T follicular helper cell (primary cell): ENCODE measurements around the gene MLLT11.
"Not testable (repeated sequence)": the region's sequence is repeated elsewhere in the genome, so short reads cannot be mapped to it uniquely, and the experiment has no call there.

ENCODE experiments used
- DNase-seq: peaks from one replicate; pipeline ENCODE4 v3.0.0-alpha.2; 2020; ENCODE audit warnings: low read depth

MLLT11 gene

DNA sequence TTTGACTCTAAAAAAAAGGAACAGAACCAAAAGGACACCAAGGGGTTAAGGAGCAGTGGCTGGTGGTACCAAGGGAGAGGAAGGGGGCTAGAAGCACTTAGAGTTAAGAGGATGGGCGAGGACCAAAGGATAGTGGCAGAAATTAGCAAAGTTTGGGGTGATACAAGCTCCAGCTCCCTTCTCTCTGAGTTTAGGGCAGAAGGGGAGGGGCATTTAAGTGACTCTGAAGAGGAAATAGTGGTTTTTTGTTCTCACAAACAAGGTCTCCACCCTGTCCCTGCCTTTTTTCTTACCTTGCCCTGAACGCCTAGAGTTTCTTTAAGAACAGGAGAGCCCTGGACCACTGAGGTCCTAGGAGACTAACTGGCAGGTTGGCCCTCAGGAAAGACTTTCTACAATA lies 4.0 kb upstream of the MLLT11 start:
- no peak for DNase-seq

DNA sequence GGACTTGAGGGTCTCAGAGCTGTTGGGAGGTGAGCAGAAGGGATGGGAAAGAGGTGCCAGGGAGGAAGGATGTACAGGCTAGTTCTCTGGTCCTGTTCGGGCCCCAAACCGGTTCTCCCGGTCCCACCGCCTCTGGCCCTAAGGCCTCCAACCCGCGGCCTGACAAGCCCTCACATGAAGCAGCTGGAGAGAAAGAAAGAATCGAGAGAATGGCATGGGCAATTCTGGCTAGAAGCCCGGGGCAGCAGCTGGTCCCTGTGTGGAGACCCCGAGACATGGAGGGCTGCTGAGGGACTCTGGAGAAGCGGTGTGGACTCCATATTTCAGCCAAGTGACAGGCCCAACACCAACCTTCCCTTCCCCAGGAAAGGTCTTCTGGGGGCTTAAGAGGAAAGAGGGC lies 1.5 kb upstream of the MLLT11 start:
- DNase-seq = no peak

DNA sequence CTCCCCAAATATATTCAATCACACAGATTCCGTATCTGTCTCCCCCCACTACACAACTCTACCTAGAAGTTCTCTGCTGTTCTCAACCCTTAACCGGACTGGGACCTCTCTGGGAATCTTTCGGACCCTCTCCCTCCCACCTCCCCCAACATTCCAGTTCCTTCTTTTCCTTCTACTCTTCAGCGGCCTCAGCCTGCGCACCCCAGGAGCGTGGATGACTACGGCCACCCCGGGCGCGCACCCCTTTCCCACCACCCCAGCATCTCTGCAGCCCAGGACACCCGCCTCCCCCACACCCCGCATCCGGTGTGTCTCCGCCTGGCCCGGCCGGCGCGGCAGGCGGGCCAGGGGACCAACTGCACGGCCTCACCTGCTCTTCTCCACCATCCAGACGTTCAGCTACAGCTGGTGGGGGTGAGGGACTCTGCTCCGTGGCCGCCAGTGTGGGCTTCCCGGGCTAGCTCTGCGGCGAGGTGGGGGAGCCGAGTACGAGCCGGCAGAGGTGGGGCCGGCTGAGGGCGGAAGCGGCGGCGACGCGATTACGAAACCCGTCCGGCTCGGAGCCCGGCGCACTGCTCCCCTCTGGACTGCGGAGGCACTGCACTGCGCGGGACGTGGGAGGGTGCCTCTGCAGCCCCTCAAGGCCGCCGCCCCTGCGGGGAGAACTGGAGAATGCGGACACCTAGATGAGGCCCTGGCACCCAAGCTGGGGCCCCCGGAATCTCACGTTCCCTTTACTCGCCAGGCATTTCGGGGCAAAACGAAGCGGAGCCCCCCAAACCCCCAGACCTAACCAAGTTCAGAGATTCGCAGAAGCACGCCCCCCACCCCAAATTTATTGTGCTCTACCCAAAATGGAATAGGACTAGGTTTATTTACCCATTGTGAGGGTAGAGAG lies 839 bp upstream of the MLLT11 start, which contains the start of gene CDC42SE1:
TSS of gene CDC42SE1 (minus strand) at position 514 of the 898 bp plus-strand sequence. CDS start 3,892 bp downstream, outside the sequence.
- peak; percentile 72 for DNase-seq

DNA sequence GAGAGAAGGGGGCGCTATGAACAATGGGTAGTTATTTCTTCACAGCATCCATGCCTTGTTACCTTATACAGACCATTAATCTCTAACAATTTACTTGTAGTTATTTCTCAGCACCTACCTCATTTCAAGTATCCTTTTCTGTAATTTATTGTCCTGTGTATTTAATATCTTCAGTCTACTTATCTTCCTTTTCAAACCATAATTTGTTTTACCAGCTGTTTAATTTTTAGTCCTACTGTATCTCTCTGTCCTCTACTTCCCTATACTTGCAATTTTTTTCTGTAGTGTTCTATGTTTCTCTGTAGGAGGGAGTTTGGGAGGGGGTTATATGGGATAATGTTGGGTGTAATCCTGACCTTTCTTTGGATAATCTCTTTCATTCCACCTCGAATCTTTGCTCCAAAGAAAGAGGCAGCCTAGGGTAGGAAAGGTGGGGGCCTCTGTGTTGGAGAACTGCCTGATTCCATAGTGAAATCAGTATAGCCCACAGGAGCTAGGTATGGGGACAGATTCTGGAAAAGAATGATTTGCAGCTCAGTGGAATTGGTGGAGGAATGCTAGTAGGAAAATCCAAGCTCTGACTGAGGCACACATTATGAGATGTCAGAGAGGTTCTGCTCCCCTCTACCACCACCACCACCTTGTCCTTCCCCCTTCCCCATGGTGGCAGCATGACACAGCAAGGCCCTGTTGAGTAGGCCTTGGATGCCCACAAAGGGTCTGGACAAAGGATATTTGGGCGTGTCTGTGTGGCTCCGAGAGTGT lies 642 bp downstream of the MLLT11 start:
- no peak for DNase-seq

DNA sequence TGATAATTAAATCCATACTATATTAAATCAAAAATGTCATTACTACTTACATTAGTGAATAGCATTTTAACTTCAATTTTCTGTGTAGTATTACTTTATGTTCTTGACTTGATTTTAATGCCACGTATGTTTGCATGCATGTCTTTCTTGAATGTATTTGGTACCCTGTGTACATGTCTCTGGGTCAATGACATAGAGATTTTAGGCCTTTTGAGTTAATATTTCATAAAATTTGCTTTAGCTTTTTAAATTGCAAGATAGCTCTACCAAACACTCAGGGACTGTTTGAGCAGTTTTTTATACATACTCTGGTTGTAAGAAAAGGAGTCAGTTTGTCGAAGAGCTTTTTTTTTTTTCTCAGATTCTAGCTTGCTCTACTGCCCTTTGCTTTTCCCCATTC lies 1.5 kb downstream of the MLLT11 start:
- no peak for DNase-seq

DNA sequence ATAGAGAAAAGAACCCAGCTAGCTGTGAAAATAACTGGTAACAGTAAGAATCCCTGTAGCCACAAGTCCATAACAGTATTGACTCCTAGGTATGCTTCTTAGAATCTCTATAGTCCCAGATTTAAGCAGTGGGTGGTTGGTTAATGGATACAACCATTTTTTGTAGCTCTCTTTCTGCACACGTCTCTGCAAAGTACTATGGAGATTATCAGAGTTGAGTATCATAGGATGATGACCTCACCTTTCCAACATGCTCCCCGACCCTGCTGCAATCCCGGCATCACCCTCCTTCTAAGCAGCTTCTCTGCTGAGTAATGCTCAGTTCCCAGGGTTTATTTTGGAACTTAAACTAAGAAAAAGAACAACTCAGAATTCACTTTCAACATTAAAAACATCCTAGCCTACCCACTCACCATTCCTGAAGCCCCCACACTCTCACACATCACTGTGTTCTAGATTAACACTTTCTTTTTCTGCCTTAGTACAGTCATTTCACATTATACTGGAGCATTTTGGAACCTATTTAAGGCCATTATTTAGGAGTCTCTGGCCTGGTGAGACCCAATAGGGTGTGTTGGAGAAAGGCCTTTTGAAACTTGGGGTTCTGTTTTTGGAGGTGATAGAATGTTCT lies 2.7 kb downstream of the MLLT11 start:
- no peak for DNase-seq

DNA sequence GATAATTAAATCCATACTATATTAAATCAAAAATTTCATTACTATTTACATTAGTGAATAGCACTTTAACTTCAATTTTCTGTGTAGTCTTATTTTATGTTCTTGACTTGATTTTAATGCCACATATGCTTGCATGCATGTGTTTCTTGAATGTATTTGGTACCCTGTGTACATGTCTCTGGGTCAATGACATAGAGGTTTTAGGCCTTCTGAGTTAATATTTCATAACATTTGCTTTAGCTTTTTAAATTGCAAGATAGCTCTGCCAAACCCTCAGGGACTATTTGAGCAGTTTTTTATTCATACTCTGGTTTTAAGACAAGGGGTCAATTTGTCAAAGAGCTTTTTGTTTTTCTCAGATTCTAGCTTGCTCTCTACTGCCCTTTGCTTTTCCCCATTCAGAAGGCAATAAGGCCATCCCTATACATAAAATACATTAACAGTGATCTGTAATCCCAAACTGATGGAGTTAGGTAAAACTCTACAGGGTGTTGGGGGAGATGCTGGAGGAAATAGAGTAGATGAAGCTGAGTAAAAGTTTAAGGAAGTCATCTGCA lies 5.0 kb downstream of the MLLT11 start:
- no peak for DNase-seq

DNA sequence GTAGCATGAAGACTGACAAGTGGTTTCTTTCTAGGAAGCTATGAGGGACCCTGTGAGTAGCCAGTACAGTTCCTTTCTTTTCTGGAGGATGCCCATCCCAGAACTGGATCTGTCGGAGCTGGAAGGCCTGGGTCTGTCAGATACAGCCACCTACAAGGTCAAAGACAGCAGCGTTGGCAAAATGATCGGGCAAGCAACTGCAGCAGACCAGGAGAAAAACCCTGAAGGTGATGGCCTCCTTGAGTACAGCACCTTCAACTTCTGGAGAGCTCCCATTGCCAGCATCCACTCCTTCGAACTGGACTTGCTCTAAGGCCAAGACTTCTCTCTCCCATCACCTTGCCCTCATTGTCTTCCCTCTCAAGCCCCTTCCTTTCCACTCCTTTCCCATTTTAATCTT lies 7.0 kb downstream of the MLLT11 start:
- DNase-seq = no peak

DNA sequence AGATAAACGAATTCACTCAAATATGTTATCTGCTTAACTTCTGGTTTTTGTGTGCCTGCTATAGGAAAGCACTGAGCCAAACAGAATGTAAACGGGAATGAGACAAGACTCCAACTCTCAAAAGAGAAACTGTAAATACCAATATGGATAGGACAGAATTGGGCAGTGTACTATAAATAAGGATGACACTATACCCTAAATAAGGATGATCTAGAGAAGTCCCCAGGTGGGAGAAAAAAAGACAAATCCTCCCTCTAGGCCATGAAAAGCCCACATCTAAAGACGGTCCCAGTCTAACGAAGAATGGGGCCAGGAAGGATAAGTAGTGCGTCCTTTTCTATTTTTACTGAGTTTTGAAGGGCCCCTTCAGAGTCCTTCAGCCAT lies 8.9 kb downstream of the MLLT11 start:
- DNase-seq = no peak

DNA sequence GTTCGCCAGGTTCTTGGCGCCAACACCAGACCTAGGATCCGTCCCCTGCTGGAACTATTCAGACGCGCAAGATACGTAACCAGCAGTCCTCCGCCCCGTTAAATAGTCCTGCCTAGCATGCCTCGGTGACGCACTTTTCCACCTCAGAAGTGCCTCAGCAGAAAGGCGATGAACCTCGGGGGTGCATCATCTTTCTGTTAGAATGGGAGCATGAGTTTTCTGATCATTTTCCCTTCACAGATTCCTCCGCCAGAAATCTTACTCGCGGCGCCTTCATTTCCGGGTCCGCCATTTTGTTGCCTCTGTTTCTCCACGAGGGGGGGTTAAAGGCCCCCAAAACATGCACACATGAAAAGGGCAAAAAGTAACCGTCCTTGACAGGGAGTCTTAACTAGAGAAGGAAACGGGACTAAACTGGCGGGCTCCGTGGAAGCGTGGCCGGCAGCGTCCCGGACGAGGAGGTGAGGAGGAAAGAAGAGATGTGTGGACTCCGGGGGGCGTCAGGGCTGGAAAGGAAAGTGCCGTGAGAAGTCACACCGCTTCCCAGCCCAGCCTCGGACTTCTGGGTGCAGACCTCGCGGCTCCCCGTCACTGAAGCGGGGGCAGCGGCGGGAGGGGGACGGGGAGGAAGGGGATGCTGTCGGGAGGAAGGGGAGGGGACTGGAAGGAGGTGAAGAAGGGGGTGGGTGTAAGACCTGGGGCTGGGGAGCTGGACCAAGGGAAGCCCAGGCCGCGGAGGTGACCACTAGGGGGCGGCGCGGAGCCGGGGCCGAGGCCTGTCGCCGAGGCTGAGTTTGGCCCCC lies 10.5 kb downstream of the MLLT11 start, which contains the start of gene GABPB2:
TSS of gene GABPB2 (plus strand) at position 288 of the 803 bp plus-strand sequence. CDS start 17,429 bp downstream, outside the sequence.
- DNase-seq = peak; percentile 83

DNA sequence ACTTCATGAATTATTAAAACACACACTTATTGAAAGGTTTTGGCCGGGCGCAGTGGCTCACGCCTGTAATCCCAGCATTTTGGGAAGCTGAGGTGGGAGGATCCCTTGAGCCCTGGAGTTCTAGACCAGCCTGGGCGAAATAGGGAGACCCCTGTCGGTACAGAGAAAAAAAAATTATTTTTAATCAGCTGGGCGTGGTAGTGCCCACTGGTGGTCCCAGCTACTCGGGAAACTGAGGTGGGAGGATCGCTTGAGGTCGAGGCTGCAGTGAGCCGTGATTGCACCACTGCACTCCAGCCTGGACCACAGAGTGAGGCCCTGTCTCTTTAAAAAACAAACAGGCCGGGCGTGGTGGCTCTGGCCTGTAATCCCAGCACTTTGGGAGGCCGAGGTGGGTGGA lies 12.0 kb downstream of the MLLT11 start:
- DNase-seq = no peak

DNA sequence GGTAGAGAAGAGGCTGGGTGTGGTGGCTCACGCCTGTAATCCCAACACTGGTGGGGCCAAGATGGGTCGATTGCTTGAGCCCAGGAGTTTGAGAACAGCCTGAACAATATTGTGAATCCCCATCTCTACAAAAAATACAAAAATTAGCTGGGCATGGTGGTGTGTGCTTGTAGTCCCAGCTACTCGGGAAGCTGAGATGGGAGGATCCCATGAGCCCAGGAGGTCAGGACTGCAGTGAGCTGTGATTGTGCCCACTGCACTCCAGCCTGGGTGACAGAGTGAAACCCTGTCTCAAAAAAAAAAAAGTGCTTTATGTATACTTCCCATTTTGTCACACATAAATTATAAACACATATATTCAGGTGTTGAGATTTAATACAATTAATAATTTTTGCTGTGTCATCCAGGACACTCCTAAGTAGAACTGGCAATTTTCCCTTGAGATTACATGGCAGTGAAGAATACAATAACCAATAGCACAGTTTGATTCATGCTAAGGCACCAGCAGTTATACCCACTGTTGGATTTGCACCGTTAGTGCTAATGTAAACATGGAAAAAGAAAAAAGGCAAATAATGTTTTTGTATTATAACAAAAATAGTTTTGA lies 25.9 kb downstream of the MLLT11 start:
- DNase-seq = no peak

DNA sequence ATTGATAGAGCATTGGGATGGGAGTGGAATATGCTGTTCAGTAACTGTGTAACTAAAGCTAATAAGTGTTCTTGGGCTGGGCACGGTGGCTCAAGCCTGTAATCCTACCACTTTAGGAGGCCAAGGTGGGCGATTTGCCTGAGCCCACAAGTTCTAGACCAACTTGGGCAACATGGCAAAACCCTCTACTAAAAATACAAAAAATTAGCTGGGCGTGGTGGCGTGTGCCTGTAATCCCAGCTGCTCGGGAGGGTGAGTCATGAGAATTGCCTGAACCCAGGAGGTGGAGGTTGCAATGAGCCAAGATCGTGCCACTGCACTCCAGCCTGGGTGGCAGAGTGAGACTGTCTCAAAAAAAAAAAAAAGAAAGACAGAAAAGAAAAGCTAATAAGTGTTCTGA lies 37.2 kb downstream of the MLLT11 start:
- not testable (repeated sequence) for DNase-seq

DNA sequence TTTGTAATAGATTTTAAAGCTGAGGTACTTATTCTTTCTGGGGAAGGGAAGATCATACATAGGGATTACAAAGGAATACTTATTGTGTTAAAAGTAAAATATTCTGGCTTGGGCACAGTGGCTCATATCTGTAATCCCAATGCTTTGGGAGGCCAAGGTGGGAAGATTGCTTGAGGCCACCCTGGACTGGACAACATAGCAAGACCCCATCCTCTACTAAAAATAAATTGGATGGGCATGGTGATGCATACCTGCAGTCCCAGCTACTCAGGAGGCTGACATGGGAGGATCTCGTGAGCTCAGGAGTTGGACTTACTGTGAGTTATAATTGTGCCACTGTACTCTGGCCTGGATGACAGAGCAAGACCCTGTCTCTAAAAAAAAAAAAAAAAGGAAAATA lies 37.9 kb downstream of the MLLT11 start:
- no peak for DNase-seq

DNA sequence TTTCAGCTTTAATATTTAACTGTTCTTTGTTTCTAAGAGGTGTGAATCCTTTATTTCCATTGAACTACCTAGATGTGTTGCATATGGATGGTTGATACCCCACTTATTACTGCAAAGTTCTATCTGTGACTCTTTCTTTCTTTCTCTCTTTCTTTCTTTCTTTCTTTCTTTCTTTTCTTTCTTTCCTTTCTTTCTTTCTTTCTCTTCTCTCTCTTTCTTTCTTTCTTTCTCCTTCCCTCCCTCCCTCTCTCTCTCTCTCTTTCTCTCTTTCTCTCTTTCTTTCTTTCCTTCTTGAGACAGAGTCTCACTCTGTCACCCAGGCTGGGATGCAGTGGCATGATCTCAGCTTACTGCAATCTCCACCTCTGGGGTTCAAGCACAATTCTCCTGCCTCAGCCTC lies 44.4 kb downstream of the MLLT11 start:
- no peak for DNase-seq

DNA sequence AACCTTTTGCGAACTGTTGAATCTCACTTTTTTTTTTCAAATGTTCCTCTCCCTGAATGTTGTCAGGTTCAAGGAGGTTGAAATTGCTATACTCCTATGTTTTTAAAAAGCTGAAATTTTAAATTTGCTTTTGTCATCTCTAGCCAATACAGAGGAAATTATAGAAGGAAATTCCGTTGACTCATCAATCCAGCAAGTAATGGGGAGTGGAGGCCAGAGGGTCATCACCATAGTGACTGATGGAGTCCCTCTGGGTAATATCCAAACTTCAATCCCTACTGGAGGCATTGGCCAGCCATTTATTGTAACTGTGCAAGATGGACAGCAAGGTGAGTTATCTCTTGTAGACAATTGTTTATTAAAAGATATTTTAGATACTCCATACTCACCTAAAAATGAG lies 46.7 kb downstream of the MLLT11 start:
- DNase-seq = no peak

DNA sequence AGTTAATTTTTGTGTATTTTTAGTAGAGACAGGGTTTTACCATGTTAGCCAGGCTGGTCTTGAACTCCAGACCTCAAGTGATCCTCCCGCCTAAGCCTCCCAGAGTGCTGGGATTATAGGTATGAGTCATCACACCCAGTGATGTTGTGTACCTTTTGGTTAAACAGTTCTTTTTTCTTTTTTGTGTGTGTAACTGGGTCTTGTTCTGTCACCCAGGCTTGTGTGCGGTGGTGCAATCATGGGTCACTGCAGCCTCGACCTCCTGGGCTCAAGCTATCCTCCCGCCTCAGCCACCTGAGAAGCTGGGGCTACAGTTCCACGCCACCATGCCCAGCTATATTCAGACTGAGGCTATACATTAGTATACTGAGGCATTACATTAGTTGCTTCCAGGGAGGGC lies 48.1 kb downstream of the MLLT11 start:
- no peak for DNase-seq

DNA sequence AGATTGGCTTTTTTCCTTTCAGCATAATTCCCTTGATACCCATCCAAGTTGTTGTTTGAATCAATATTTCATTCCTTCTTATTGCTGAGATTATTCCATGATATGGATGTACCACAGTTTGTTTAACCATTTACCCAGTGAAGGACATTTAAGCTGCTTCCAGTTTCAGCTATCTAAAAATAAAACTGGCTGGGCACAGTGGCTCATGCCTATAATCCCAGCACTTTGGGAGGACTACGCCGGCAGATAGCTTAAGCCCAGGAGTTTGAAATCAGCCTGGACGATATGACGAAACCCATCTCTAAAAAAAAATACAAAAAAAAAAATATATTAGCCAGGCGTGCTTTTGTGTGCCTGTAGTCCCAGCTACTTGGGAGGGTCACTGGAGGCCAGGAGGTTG lies 53.7 kb downstream of the MLLT11 start:
- DNase-seq = no peak
